GM13976 (cell line): ENCODE data around the gene TFRC.
"Not testable (repeated sequence)": the region's sequence is repeated elsewhere in the genome, so short reads cannot be mapped to it uniquely, and the experiment has no call there.

Experiments used
- DNase-seq: peaks from one replicate; pipeline ENCODE4 v3.0.0; 2012; ENCODE audit warnings: low spot score
- CTCF ChIP-seq: IDR thresholded peaks from 2 replicates; pipeline ENCODE4 v1.5.1; 2012; ENCODE audit warnings: borderline replicate concordance, mild to moderate bottlenecking; ENCODE audit not compliant: insufficient read depth; ENCODE audit errors: extremely low read depth, missing control alignments, control extremely low read depth
- in situ Hi-C: fragments of 300-500 bp; cut with MboI; formaldehyde crosslinking; loops from one replicate; pipeline ENCODE4 v1.12.0; 2022; ENCODE audit warnings: low sequenced_read_pairs, mixed read lengths, inconsistent platforms; ENCODE audit not compliant: unreplicated experiment

TFRC gene

GRCh38 chr3:196023947-196024346 is 57.9 kb downstream of the TFRC start:
- DNase-seq = no peak
- TF ChIP-seq CTCF = no peak
- in situ Hi-C loops = no loop called here

GRCh38 chr3:196022499-196022878 is 59.4 kb downstream of the TFRC start:
- DNase-seq, in situ Hi-C loops: not testable (repeated sequence)

GRCh38 chr3:196020373-196020772 is 61.5 kb downstream of the TFRC start:
- in situ Hi-C loops = no loop called here
- no peak for DNase-seq
- TF ChIP-seq CTCF = no peak

- in situ Hi-C loops, DNase-seq: not testable (repeated sequence)
Observed at GRCh38 chr3:196019576-196019975, 62.3 kb downstream of the TFRC start.

- DNase-seq, in situ Hi-C loops: not testable (repeated sequence)
Observed at GRCh38 chr3:196018159-196018558, 63.7 kb downstream of the TFRC start.

- in situ Hi-C loops = no loop called here
- DNase-seq = no peak
- no peak for TF ChIP-seq CTCF
Observed at GRCh38 chr3:196016485-196016884, 65.4 kb downstream of the TFRC start.

GRCh38 chr3:196016059-196016458 is 65.8 kb downstream of the TFRC start:
- in situ Hi-C loops = no loop called here
- TF ChIP-seq CTCF = no peak
- no peak for DNase-seq

GRCh38 chr3:196013587-196014487 is 68.1 kb downstream of the TFRC start:
- TF ChIP-seq CTCF = no peak
- DNase-seq = no peak
- in situ Hi-C loops = no loop called here
